Activated CD4-positive, CD25-positive, alpha-beta regulatory T cell (primary cell): Measurements from ENCODE around the gene JPH4.

Source experiments
- DNase-seq, 4 experiments: peaks; one replicate each; lab custom pipeline; 2025; lab: John Stamatoyannopoulos, UW

The JPH4 gene

GRCh38 chr14:23524954-23525353 lies 53.6 kb downstream of the JPH4 start:
- no peak for DNase-seq

- no peak for DNase-seq
Observed at GRCh38 chr14:23523229-23524016, 55.2 kb downstream of the JPH4 start.

- no peak for DNase-seq
Observed at GRCh38 chr14:23522643-23523198, 55.9 kb downstream of the JPH4 start.

GRCh38 chr14:23521785-23522640 lies 56.6 kb downstream of the JPH4 start:
- DNase-seq: no peak

- no peak for DNase-seq
Observed at GRCh38 chr14:23520899-23521533, 57.6 kb downstream of the JPH4 start.

GRCh38 chr14:23518709-23519108 lies 59.9 kb downstream of the JPH4 start:
- no peak for DNase-seq
